Mesendoderm (in vitro differentiated cells): Measurements from ENCODE around the gene CTNNA2.

ENCODE experiments used
- DNase-seq: peaks from one replicate; pipeline ENCODE4 v3.0.0; 2013
- H2AK5ac ChIP-seq: 2 replicates; pipeline ENCODE4 v1.6.1; 2013; ENCODE audit warnings: low read length, inconsistent platforms
- H2BK120ac ChIP-seq: 2 replicates; pipeline ENCODE4 v1.6.1; 2013; ENCODE audit warnings: low read depth, mild to moderate bottlenecking, low read length, moderate library complexity, mixed read lengths
- H2BK15ac ChIP-seq: replicated peaks from 2 replicates; pipeline ENCODE4 v1.6.1; 2013; ENCODE audit warnings: low read depth, mild to moderate bottlenecking, moderate library complexity
- H2BK5ac ChIP-seq: 2 replicates; pipeline ENCODE4 v1.6.1; 2013; ENCODE audit warnings: low read length, inconsistent platforms
- H3K18ac ChIP-seq: 2 replicates; pipeline ENCODE4 v1.6.1; 2013; ENCODE audit warnings: mild to moderate bottlenecking, low read length, mixed read lengths
- H3K23ac ChIP-seq: one replicate; pipeline ENCODE4 v1.6.1; 2013; ENCODE audit warnings: low read length
- H3K27ac ChIP-seq: 2 replicates; pipeline ENCODE4 v1.5.1; 2013; ENCODE audit warnings: low read depth, mild to moderate bottlenecking, inconsistent platforms, low read length, moderate library complexity
- H3K27me3 ChIP-seq: 2 replicates; pipeline ENCODE4 v1.6.1; 2013; ENCODE audit warnings: low read length, control low read depth, mild to moderate bottlenecking, inconsistent platforms; ENCODE audit not compliant: insufficient read depth, poor library complexity
- H3K36me3 ChIP-seq: 2 replicates; pipeline ENCODE4 v1.6.1; 2013; ENCODE audit warnings: low read length, inconsistent platforms; ENCODE audit not compliant: control insufficient read depth, insufficient read depth
- H3K4ac ChIP-seq: one replicate; pipeline ENCODE4 v1.6.1; 2013; ENCODE audit warnings: low read depth, mild to moderate bottlenecking, low read length, moderate library complexity
- H3K4me1 ChIP-seq: 2 replicates; pipeline ENCODE4 v1.6.1; 2013; ENCODE audit warnings: low read depth, low read length, inconsistent platforms; ENCODE audit not compliant: control insufficient read depth
- H3K4me2 ChIP-seq: 2 replicates; pipeline ENCODE4 v1.6.1; 2013; ENCODE audit warnings: low read length
- H3K4me3 ChIP-seq: 2 replicates; pipeline ENCODE4 v1.5.1; 2013; ENCODE audit warnings: mild to moderate bottlenecking, low read length
- H3K56ac ChIP-seq: one replicate; pipeline ENCODE4 v1.6.1; 2013; ENCODE audit warnings: low read length
- H3K79me1 ChIP-seq: 2 replicates; pipeline ENCODE4 v1.6.1; 2013; ENCODE audit warnings: low read length, inconsistent platforms
- H3K79me2 ChIP-seq: 2 replicates; pipeline ENCODE4 v1.6.1; 2013; ENCODE audit warnings: mild to moderate bottlenecking, low read length; ENCODE audit not compliant: control insufficient read depth, insufficient read depth
- H3K9ac ChIP-seq: 2 replicates; pipeline ENCODE4 v1.6.1; 2013; ENCODE audit warnings: low read length, inconsistent platforms
- H4K5ac ChIP-seq: one replicate; pipeline ENCODE4 v1.6.1; 2013; ENCODE audit warnings: low read length
- H4K8ac ChIP-seq: one replicate; pipeline ENCODE4 v1.6.1; 2013; ENCODE audit warnings: low read depth, mild to moderate bottlenecking, control low read depth, low read length, moderate library complexity
- WGBS: extraction: QIAGEN DNeasy Blood & Tissue Kit; methylation state at CpG from one replicate; pipeline ENCODE4 v1.1.7; 2013; ENCODE audit warnings: low lambda C conversion rate, missing lambda C conversion rate; ENCODE audit not compliant: insufficient coverage; ENCODE audit errors: extremely low coverage; 5-methylcytosine and 5-hydroxymethylcytosine counted together

The CTNNA2 gene

DNA sequence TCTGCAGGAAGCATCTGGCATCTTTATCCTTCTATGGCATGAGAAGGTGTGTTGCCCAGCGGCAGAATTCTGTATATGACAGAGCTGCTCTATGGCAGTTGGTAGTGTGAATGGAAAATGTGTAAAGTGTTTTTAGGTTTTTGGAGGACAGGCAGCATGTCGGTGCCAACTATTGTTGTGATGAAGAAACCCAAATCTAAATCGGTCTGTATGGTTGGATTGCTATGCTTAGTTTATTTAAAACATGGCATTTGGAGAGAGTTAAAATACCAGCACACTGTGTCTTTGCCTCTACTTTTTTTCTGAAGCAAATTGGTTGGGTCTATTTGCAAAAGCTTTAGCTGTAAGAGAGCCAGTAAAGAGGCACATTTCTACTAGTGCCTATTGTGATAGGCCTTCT is 136.7 kb downstream of the CTNNA2 start:
- WGBS, result no CpG with 5 or more reads among the region's 3 CpGs
- H3K27me3 ChIP-seq, result no peaks in the 10 kb centered on the region
- no peak overlapping the region for H3K4ac ChIP-seq
- no peak overlapping the region for H3K4me2 ChIP-seq
- no peak overlapping the region for H2BK5ac ChIP-seq
- H3K79me2 ChIP-seq, result no peaks in the 10 kb centered on the region
- H3K36me3 ChIP-seq, result no peaks in the 10 kb centered on the region
- no peak overlapping the region for H3K18ac ChIP-seq
- H3K4me1 ChIP-seq, result no peaks in the 10 kb centered on the region
- H3K4me3 ChIP-seq, result no peak overlapping the region
- H3K23ac ChIP-seq, result no peak overlapping the region
- H4K5ac ChIP-seq, result no peak overlapping the region
- no peak for DNase-seq
- H2BK120ac ChIP-seq, result no peak overlapping the region
- no peak overlapping the region for H2BK15ac ChIP-seq
- no peak overlapping the region for H4K8ac ChIP-seq
- H3K79me1 ChIP-seq, result no peaks in the 10 kb centered on the region
- H3K56ac ChIP-seq, result no peak overlapping the region
- no peak overlapping the region for H3K9ac ChIP-seq
- no peak overlapping the region for H2AK5ac ChIP-seq
- no peak overlapping the region for H3K27ac ChIP-seq

DNA sequence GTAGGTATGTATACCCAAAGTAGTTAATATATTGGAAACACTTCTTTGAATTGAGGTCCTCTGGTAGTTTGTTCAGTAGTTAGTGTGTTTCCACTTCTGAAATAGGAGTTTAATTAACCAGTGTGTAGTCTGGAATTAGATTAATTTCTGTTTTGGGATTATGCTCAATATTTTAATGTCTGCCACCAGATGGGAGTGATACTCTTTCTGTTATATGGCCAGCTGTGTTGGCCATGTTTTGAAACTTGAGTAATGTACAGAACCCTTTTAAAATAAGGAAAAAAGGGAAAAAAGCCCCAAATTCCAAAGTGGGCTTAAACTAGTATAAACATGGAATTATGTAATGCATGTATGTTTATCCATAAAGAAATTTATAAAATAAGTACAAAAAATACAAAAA is 147.7 kb downstream of the CTNNA2 start:
- H3K56ac ChIP-seq, result no peak overlapping the region
- peaks cover 3% of the 10 kb centered on the region for H3K4me1 ChIP-seq
- no peak overlapping the region for H2BK15ac ChIP-seq
- no peak overlapping the region for H4K8ac ChIP-seq
- H3K79me2 ChIP-seq, result no peaks in the 10 kb centered on the region
- H3K27ac ChIP-seq, result no peak overlapping the region
- H3K4me2 ChIP-seq, result no peak overlapping the region
- no peaks in the 10 kb centered on the region for H3K36me3 ChIP-seq
- no peak overlapping the region for H3K4ac ChIP-seq
- H2AK5ac ChIP-seq, result no peak overlapping the region
- no peaks in the 10 kb centered on the region for H3K27me3 ChIP-seq
- H3K4me3 ChIP-seq, result no peak overlapping the region
- H3K18ac ChIP-seq, result no peak overlapping the region
- no peak overlapping the region for H3K9ac ChIP-seq
- H3K23ac ChIP-seq, result no peak overlapping the region
- DNase-seq, result no peak
- H3K79me1 ChIP-seq, result no peaks in the 10 kb centered on the region
- no peak overlapping the region for H4K5ac ChIP-seq
- H2BK5ac ChIP-seq, result no peak overlapping the region
- H2BK120ac ChIP-seq, result no peak overlapping the region

GRCh38 chr2:79665091-79665490 is 152.2 kb downstream of the CTNNA2 start:
- H3K4me1 ChIP-seq, result peaks cover 3% of the 10 kb centered on the region
- H3K4ac ChIP-seq, result no peak overlapping the region
- H3K56ac ChIP-seq, result no peak overlapping the region
- no peak overlapping the region for H3K4me3 ChIP-seq
- H3K18ac ChIP-seq, result no peak overlapping the region
- H3K36me3 ChIP-seq, result no peaks in the 10 kb centered on the region
- no peak overlapping the region for H3K23ac ChIP-seq
- H3K27me3 ChIP-seq, result no peaks in the 10 kb centered on the region
- no peak overlapping the region for H2BK15ac ChIP-seq
- no peak overlapping the region for H3K9ac ChIP-seq
- H4K8ac ChIP-seq, result no peak overlapping the region
- no peak overlapping the region for H2AK5ac ChIP-seq
- no peak overlapping the region for H3K4me2 ChIP-seq
- no CpG with 5 or more reads among the region's 2 CpGs for WGBS
- no peak overlapping the region for H3K27ac ChIP-seq
- no peak for DNase-seq
- no peak overlapping the region for H2BK120ac ChIP-seq
- H4K5ac ChIP-seq, result no peak overlapping the region
- no peaks in the 10 kb centered on the region for H3K79me2 ChIP-seq
- H3K79me1 ChIP-seq, result no peaks in the 10 kb centered on the region
- no peak overlapping the region for H2BK5ac ChIP-seq

GRCh38 chr2:79666430-79666829 is 153.6 kb downstream of the CTNNA2 start:
- H3K4me1 ChIP-seq, result peaks cover 3% of the 10 kb centered on the region
- no peak overlapping the region for H4K8ac ChIP-seq
- no peaks in the 10 kb centered on the region for H3K79me1 ChIP-seq
- no peak overlapping the region for H3K27ac ChIP-seq
- no peak overlapping the region for H2BK15ac ChIP-seq
- H3K36me3 ChIP-seq, result no peaks in the 10 kb centered on the region
- no peak overlapping the region for H3K4me2 ChIP-seq
- H3K27me3 ChIP-seq, result no peaks in the 10 kb centered on the region
- H3K4ac ChIP-seq, result no peak overlapping the region
- no peak overlapping the region for H3K23ac ChIP-seq
- no peaks in the 10 kb centered on the region for H3K79me2 ChIP-seq
- H2BK5ac ChIP-seq, result no peak overlapping the region
- no CpG with 5 or more reads among the region's 4 CpGs for WGBS
- no peak overlapping the region for H2BK120ac ChIP-seq
- no peak overlapping the region for H3K56ac ChIP-seq
- H4K5ac ChIP-seq, result no peak overlapping the region
- H2AK5ac ChIP-seq, result no peak overlapping the region
- no peak overlapping the region for H3K4me3 ChIP-seq
- no peak overlapping the region for H3K18ac ChIP-seq
- no peak for DNase-seq
- no peak overlapping the region for H3K9ac ChIP-seq

DNA sequence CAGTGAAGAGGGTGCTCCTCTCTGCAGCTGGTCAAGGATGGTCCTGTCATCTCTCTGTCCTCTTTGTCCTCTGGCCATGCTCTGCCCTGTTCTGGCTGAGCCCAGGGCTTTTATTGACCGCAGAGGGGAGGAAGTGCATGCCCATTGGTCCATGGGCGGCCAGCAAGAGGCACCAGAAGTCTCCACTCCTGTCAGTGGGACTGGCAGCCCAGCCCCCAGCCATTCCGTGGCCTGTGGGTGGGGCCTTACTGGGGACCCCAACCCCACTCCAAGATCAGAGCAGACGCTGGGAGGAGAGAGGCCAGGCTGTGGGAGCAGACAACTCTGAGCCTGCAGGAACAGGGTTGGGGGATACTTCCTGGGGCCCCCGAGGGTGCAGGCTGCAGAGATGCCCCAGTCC is 156.9 kb downstream of the CTNNA2 start:
- Histone ChIP-seq H4K8ac (no peak overlapping the region), H3K4me3 (no peak overlapping the region), H2BK120ac (no peak overlapping the region), H3K4ac (no peak overlapping the region), H3K4me2 (no peak overlapping the region), H3K27ac (no peak overlapping the region), H3K36me3 (no peaks in the 10 kb centered on the region), H3K9ac (no peak overlapping the region), H3K56ac (no peak overlapping the region), H3K79me2 (no peaks in the 10 kb centered on the region), H4K5ac (no peak overlapping the region), H3K18ac (no peak overlapping the region), H2AK5ac (no peak overlapping the region), H2BK5ac (no peak overlapping the region), H3K79me1 (no peaks in the 10 kb centered on the region), H3K23ac (no peak overlapping the region), H3K27me3 (no peaks in the 10 kb centered on the region), H2BK15ac (no peak overlapping the region), H3K4me1 (no peaks in the 10 kb centered on the region)
- no CpG with 5 or more reads among the region's 5 CpGs for WGBS
- no peak for DNase-seq

DNA sequence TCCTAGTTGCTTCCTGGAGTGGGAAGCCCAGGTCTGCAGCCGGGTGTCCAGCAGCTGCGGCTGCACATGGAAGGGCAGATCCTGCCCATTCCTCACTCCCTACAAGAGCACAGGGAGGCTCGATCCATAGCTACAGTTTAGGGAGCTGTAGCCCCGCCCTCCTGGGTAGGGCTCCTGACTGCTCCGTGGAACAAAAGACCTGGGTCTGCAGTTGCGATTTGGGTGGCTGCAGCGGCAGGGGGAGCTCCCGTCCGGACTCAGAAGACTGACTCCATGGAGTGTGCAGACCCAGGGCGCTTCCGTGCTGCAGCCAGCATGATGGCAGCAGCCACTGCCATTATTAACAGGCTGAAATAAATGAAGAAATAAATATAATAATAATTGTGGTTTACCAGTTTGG is 157.3 kb downstream of the CTNNA2 start:
- peak; percentile 91 for DNase-seq
- no peak overlapping the region for H2BK15ac ChIP-seq
- H3K79me2 ChIP-seq, result no peaks in the 10 kb centered on the region
- no peak overlapping the region for H2AK5ac ChIP-seq
- no peak overlapping the region for H2BK5ac ChIP-seq
- H3K36me3 ChIP-seq, result no peaks in the 10 kb centered on the region
- H3K4me3 ChIP-seq, result no peak overlapping the region
- H2BK120ac ChIP-seq, result no peak overlapping the region
- H4K8ac ChIP-seq, result no peak overlapping the region
- no peak overlapping the region for H3K23ac ChIP-seq
- no peak overlapping the region for H3K18ac ChIP-seq
- H3K9ac ChIP-seq, result no peak overlapping the region
- no peak overlapping the region for H3K56ac ChIP-seq
- no peaks in the 10 kb centered on the region for H3K79me1 ChIP-seq
- no peak overlapping the region for H3K4ac ChIP-seq
- H4K5ac ChIP-seq, result no peak overlapping the region
- no peak overlapping the region for H3K4me2 ChIP-seq
- no peaks in the 10 kb centered on the region for H3K27me3 ChIP-seq
- no CpG with 5 or more reads among the region's 11 CpGs for WGBS
- H3K4me1 ChIP-seq, result no peaks in the 10 kb centered on the region
- no peak overlapping the region for H3K27ac ChIP-seq
